Osteocyte (in vitro differentiated cells): ENCODE results near the gene KIF17. TPM values are rescaled to one million over a fixed set of nuclear protein-coding genes. Genes with fewer than 3 reads are reported as not detected.

Source experiments
- DNase-seq: peaks from one replicate; pipeline ENCODE4 v3.0.0; 2021; ENCODE audit warnings: mixed read lengths; ENCODE audit not compliant: unreplicated experiment; ENCODE audit errors: extremely low spot score
- H3K27ac Mint-ChIP-seq: one replicate; pipeline ENCODE4 v1.8.0; 2021; ENCODE audit warnings: mild to moderate bottlenecking, mixed read lengths; ENCODE audit not compliant: unreplicated experiment
- H3K27me3 Mint-ChIP-seq: one replicate; pipeline ENCODE4 v1.8.0; 2021; ENCODE audit warnings: mixed read lengths; ENCODE audit not compliant: unreplicated experiment
- H3K36me3 Mint-ChIP-seq: one replicate; pipeline ENCODE4 v1.8.0; 2021; ENCODE audit warnings: mixed read lengths; ENCODE audit not compliant: unreplicated experiment
- H3K4me1 Mint-ChIP-seq: one replicate; pipeline ENCODE4 v1.8.0; 2021; ENCODE audit warnings: mixed read lengths; ENCODE audit not compliant: unreplicated experiment
- H3K4me3 Mint-ChIP-seq: one replicate; pipeline ENCODE4 v1.8.0; 2021; ENCODE audit warnings: mild to moderate bottlenecking, moderate library complexity, mixed read lengths; ENCODE audit not compliant: unreplicated experiment
- H3K9me3 Mint-ChIP-seq: one replicate; pipeline ENCODE4 v1.8.0; 2021; ENCODE audit warnings: mixed read lengths; ENCODE audit not compliant: unreplicated experiment
- total RNA-seq: library from RNA; stranded (reverse); gene quantifications from 2 replicates; pipeline ENCODE4 v1.2.1, GENCODE V29; 2021
- TF ChIP-seq, protein P1 (sequence below): fragments of 200-600 bp; sonication (generic); IDR thresholded peaks from 2 replicates; pipeline ENCODE4 v1.5.0; 2021; ENCODE audit warnings: antibody characterized with exemption, mild to moderate bottlenecking, moderate library complexity

Gene KIF17
- total RNA-seq, 1 donor from 2014 or later, result 0.11 TPM

DNA sequence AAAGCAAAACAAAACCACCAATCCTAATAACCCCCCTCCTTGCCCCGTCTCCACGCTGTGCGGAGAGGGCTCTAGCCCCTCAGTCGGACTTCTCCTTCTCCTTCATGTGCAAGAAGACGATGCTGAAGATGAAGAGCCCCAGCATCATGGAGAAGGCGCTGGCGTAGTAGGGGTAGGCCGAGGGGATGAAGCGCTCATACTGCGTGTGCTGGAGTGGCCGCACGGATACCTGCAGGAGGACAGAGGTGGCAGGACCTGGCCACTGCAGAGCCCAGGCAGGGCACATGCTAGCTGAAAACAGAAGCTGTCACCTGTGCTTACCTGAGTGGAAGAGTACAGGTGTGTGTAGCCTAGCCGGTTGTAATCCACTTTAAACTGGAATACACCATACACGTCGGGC, 65.5 kb downstream of the KIF17 start:
- TF ChIP-seq, protein P1, sequence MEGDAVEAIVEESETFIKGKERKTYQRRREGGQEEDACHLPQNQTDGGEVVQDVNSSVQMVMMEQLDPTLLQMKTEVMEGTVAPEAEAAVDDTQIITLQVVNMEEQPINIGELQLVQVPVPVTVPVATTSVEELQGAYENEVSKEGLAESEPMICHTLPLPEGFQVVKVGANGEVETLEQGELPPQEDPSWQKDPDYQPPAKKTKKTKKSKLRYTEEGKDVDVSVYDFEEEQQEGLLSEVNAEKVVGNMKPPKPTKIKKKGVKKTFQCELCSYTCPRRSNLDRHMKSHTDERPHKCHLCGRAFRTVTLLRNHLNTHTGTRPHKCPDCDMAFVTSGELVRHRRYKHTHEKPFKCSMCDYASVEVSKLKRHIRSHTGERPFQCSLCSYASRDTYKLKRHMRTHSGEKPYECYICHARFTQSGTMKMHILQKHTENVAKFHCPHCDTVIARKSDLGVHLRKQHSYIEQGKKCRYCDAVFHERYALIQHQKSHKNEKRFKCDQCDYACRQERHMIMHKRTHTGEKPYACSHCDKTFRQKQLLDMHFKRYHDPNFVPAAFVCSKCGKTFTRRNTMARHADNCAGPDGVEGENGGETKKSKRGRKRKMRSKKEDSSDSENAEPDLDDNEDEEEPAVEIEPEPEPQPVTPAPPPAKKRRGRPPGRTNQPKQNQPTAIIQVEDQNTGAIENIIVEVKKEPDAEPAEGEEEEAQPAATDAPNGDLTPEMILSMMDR, result no peak
- no peak overlapping the region for H3K4me3 Mint-ChIP-seq

DNA sequence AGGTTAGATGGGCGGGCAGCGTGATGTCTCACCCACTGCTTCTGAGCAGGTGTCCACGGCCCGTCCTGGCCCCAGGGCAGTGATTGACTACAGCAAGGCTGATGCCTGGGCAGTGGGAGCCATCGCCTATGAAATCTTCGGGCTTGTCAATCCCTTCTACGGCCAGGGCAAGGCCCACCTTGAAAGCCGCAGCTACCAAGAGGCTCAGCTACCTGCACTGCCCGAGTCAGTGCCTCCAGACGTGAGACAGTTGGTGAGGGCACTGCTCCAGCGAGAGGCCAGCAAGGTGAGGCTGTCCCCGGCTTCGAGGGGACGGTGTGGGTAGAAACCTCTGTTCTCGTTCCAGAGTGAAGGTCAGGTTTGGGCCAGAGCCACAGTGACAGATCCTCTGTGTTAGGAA, 68.9 kb downstream of the KIF17 start:
- Mint-ChIP-seq H3K4me1 (no peaks in the 10 kb centered on the region), H3K4me3 (no peak overlapping the region), H3K27ac (no peak overlapping the region), H3K9me3 (no peaks in the 10 kb centered on the region), H3K36me3 (peaks cover 51% of the 10 kb centered on the region), H3K27me3 (no peaks in the 10 kb centered on the region)
- TF ChIP-seq, protein P1, result no peak
- DNase-seq, result no peak

More for the DNA sequence above, 65.5 kb downstream of the KIF17 start:
- H3K4me1 Mint-ChIP-seq, result no peaks in the 10 kb centered on the region
- H3K27me3 Mint-ChIP-seq, result no peaks in the 10 kb centered on the region
- H3K36me3 Mint-ChIP-seq, result peaks cover 67% of the 10 kb centered on the region
- H3K27ac Mint-ChIP-seq, result no peak overlapping the region
- DNase-seq, result no peak
- no peaks in the 10 kb centered on the region for H3K9me3 Mint-ChIP-seq

DNA sequence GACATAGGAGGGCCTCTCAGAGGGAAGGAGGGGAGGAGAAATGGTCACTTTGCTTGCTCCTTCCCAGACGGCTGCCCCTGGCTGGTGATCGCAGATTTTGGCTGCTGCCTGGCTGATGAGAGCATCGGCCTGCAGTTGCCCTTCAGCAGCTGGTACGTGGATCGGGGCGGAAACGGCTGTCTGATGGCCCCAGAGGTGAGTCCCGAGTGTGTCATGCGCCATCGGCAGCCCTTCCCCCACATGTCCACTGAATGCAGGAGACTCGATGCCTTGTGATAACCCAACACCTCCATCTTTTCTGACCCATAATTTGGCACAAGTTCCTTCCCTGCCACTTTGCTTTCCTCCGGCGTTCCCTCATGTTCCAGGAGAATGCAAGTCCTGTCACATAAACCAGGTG, 69.4 kb downstream of the KIF17 start:
- no peaks in the 10 kb centered on the region for H3K9me3 Mint-ChIP-seq
- no peaks in the 10 kb centered on the region for H3K27me3 Mint-ChIP-seq
- peaks cover 48% of the 10 kb centered on the region for H3K36me3 Mint-ChIP-seq
- H3K4me3 Mint-ChIP-seq, result no peak overlapping the region
- no peak overlapping the region for H3K27ac Mint-ChIP-seq
- DNase-seq, result no peak
- no peaks in the 10 kb centered on the region for H3K4me1 Mint-ChIP-seq
- TF ChIP-seq, protein P1, result no peak

DNA sequence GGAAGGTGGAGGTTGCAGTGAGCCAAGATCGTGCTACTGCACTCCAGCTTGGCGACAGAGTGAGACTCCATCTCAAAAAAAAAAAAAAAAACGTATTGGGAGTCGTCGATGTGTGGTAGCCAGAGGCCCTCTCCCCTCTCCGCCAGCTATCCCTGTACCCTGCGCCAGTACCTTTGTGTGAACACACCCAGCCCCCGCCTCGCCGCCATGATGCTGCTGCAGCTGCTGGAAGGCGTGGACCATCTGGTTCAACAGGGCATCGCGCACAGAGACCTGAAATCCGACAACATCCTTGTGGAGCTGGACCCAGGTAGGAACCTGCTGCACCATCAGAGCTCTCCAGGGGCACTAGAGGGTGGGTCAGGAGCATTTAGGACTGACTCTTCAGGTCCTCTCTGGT, 72.4 kb downstream of the KIF17 start:
- Mint-ChIP-seq H3K9me3 (no peaks in the 10 kb centered on the region), H3K36me3 (peaks cover 43% of the 10 kb centered on the region), H3K4me3 (no peak overlapping the region), H3K4me1 (no peaks in the 10 kb centered on the region), H3K27me3 (no peaks in the 10 kb centered on the region), H3K27ac (no peak overlapping the region)
- TF ChIP-seq, protein P1, result no peak
- no peak for DNase-seq

DNA sequence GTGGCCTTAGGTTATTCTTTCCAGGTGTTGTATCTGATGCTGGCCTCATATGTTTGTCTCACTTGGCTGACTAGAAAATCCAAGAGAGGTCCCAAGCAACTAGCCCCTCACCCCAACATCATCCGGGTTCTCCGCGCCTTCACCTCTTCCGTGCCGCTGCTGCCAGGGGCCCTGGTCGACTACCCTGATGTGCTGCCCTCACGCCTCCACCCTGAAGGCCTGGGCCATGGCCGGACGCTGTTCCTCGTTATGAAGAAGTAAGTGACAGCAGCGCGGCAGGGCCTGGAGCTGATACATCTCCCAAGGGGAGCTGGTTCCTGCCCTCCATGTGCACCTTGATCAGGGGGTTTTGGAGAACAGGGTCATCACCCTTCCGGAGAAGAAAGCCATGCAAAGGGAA, 73.4 kb downstream of the KIF17 start:
- no peaks in the 10 kb centered on the region for H3K4me1 Mint-ChIP-seq
- no peak for DNase-seq
- H3K4me3 Mint-ChIP-seq, result no peak overlapping the region
- peaks cover 40% of the 10 kb centered on the region for H3K36me3 Mint-ChIP-seq
- H3K27ac Mint-ChIP-seq, result no peak overlapping the region
- TF ChIP-seq, protein P1, result no peak
- H3K9me3 Mint-ChIP-seq, result no peaks in the 10 kb centered on the region
- H3K27me3 Mint-ChIP-seq, result no peaks in the 10 kb centered on the region
